MCF 10A (cell line): ENCODE measurements around the gene RNF213. TPM values are rescaled to one million over a fixed set of nuclear protein-coding genes. Genes with fewer than 3 reads are reported as not detected.

Source experiments
- BruUV-seq: library from RNA; stranded (reverse); fragments of 400-500 nt; replicated peaks from 2 replicates; lab custom pipeline; 2021; lab: Mats Ljungman, UMichigan
- CTCF ChIA-PET: fragments of 300-600 bp; sonication (Branson Sonifier 250); formaldehyde crosslinking; extraction: SDS; loops from one replicate; lab custom pipeline; 2021; ENCODE audit warnings: antibody characterized with exemption, inconsistent platforms; lab: Yijun Ruan, JAX
- POLR2A ChIA-PET: fragments of 300-600, 350-650 bp; sonication (Branson Sonifier 250); formaldehyde crosslinking; extraction: SDS; loops from one replicate; lab custom pipeline; 2020; ENCODE audit warnings: antibody characterized with exemption, inconsistent platforms; lab: Yijun Ruan, JAX
- DNase-seq: peaks from one replicate; pipeline ENCODE4 v3.0.0-alpha.2; 2018; ENCODE audit not compliant: unreplicated experiment
- H3K27ac Mint-ChIP-seq: one replicate; pipeline ENCODE4 v1.8.0; 2022; ENCODE audit warnings: mild to moderate bottlenecking, low read depth, mixed read lengths; ENCODE audit not compliant: unreplicated experiment
- H3K27me3 Mint-ChIP-seq: one replicate; pipeline ENCODE4 v1.8.0; 2022; ENCODE audit warnings: mixed read lengths; ENCODE audit not compliant: insufficient read depth, unreplicated experiment
- H3K36me3 Mint-ChIP-seq: one replicate; pipeline ENCODE4 v1.8.0; 2022; ENCODE audit warnings: mild to moderate bottlenecking, moderate library complexity, mixed read lengths; ENCODE audit not compliant: insufficient read depth, unreplicated experiment
- H3K4me1 Mint-ChIP-seq: one replicate; pipeline ENCODE4 v1.8.0; 2022; ENCODE audit warnings: mixed read lengths; ENCODE audit not compliant: insufficient read depth, unreplicated experiment
- H3K4me3 Mint-ChIP-seq: one replicate; pipeline ENCODE4 v1.8.0; 2022; ENCODE audit warnings: mild to moderate bottlenecking, moderate library complexity, mixed read lengths; ENCODE audit not compliant: unreplicated experiment
- H3K9me3 Mint-ChIP-seq: one replicate; pipeline ENCODE4 v1.8.0; 2022; ENCODE audit warnings: mixed read lengths; ENCODE audit not compliant: unreplicated experiment
- intact Hi-C: fragments of 100-400 bp; cut with micrococcal nuclease; formaldehyde crosslinking; loops from 2 replicates; pipeline ENCODE4 v1.14.1; 2022
- total RNA-seq: library from RNA; stranded (reverse); gene quantifications from 2 replicates; pipeline ENCODE4 v1.2.3, GENCODE V29; 2022
- TF ChIP-seq, protein P1 (sequence below): fragments of 200-600 bp; IDR thresholded peaks from one replicate; pipeline ENCODE4 v1.8.0; 2022; ENCODE audit warnings: antibody characterized with exemption, mild to moderate bottlenecking; ENCODE audit not compliant: unreplicated experiment

RNF213 gene
- total RNA-seq, 1 experiment from 2014 or later, result 50.5 TPM

DNA sequence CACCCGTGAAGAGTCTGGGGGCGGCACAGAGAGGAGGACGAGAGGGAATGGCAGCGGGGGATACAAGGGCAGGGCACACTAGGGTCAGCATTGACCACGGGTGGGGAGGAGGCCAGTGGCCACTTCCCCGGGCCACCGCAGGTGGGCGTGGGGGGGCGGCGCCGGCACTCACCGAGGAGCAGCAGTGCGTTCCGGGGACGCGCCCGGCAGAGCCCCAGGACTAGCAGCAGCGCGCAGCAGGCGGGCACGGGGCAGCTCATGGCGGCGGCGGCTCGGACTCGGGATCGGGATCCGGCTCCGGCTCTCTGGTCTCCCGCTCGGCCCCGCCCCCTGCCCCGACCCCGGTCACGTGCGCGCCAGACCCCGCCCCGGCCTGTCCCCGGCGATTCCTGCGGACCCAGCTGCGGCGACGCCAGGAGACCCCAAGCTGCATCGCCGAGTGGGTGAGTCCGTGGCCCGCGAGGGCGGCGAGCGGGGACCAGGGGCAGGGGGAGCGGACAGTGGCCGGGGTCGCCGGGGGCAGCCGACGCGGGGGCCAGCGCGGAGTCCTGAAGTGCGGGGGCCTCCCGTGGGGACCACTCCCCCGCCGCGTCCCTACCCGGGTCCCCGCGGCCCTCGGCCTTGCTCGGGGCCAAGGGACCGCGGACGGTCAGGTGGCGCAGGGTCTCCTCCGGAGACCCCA lies 40.5 kb upstream of the RNF213 start, which contains the start of the genes SGSH and SLC26A11:
SGSH (minus strand) TSS at position 280 of the 682 bp plus-strand sequence; CDS start at position 260, 20 bp downstream.
SLC26A11 (plus strand) TSS at position 374 of the 682 bp plus-strand sequence. CDS start 1,134 bp downstream, outside the sequence.
- H3K4me3 Mint-ChIP-seq, result peak within 1 kb of the TSS; percentile 94
- ChIA-PET CTCF (no interaction called here), POLR2A (interaction anchor here (0.6 to 1.3 kb wide), 5 partner anchors 22 to 73 kb away, joined by 3 to 7 read pairs (median 3); partner anchors contain the start of gene EIF4A3)
- TF ChIP-seq, protein P1, sequence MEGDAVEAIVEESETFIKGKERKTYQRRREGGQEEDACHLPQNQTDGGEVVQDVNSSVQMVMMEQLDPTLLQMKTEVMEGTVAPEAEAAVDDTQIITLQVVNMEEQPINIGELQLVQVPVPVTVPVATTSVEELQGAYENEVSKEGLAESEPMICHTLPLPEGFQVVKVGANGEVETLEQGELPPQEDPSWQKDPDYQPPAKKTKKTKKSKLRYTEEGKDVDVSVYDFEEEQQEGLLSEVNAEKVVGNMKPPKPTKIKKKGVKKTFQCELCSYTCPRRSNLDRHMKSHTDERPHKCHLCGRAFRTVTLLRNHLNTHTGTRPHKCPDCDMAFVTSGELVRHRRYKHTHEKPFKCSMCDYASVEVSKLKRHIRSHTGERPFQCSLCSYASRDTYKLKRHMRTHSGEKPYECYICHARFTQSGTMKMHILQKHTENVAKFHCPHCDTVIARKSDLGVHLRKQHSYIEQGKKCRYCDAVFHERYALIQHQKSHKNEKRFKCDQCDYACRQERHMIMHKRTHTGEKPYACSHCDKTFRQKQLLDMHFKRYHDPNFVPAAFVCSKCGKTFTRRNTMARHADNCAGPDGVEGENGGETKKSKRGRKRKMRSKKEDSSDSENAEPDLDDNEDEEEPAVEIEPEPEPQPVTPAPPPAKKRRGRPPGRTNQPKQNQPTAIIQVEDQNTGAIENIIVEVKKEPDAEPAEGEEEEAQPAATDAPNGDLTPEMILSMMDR, result no peak
- H3K9me3 Mint-ChIP-seq, result no peaks in the 10 kb centered on the region
- H3K27ac Mint-ChIP-seq, result peak within 1 kb of the TSS; percentile 84
- H3K27me3 Mint-ChIP-seq, result no peaks in the 10 kb centered on the region
- H3K4me1 Mint-ChIP-seq, result peaks cover 16% of the 10 kb centered on the region
- peak; percentile 61 for DNase-seq
- H3K36me3 Mint-ChIP-seq, result peaks cover 17% of the 10 kb centered on the region
- intact Hi-C loops, result no loop called here
- no TSS peak for BruUV-seq

DNA sequence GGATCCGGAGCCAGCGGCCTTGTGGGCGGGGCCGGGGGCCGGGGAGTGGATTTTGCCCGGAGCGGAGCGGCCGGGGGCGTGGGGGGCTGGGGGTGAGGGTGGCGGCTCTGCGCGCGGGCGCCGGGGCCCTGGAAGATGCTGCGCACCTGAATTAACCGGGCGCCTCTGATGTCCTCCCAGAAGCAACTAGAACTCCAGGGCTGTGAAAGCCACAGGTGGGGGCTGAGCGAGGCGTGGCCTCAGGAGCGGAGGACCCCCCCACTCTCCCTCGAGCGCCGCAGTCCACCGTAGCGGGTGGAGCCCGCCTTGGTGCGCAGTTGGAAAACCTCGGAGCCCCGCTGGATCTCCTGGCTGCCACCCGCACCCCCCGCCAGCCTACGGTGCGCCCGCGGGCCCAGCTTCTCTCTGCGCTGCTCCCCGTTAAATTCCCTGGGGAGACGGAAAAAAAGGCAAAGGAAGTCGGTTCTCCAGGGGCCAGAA lies 39.9 kb upstream of the RNF213 start:
- TF ChIP-seq, protein P1, result no peak
- intact Hi-C loops, result no loop called here
- Mint-ChIP-seq H3K4me1 (peaks cover 16% of the 10 kb centered on the region), H3K9me3 (no peaks in the 10 kb centered on the region), H3K36me3 (peaks cover 15% of the 10 kb centered on the region), H3K27ac (no peak overlapping the region), H3K4me3 (peak overlapping the region; percentile 94), H3K27me3 (no peaks in the 10 kb centered on the region)
- DNase-seq, result no peak
- POLR2A ChIA-PET, result interaction anchor here (1.0 to 1.2 kb wide), 2 partner anchors 34 to 58 kb away, joined by 3 to 7 read pairs; no protein-coding TSS in a partner anchor
- BruUV-seq, result no TSS peak
- CTCF ChIA-PET, result no interaction called here

DNA sequence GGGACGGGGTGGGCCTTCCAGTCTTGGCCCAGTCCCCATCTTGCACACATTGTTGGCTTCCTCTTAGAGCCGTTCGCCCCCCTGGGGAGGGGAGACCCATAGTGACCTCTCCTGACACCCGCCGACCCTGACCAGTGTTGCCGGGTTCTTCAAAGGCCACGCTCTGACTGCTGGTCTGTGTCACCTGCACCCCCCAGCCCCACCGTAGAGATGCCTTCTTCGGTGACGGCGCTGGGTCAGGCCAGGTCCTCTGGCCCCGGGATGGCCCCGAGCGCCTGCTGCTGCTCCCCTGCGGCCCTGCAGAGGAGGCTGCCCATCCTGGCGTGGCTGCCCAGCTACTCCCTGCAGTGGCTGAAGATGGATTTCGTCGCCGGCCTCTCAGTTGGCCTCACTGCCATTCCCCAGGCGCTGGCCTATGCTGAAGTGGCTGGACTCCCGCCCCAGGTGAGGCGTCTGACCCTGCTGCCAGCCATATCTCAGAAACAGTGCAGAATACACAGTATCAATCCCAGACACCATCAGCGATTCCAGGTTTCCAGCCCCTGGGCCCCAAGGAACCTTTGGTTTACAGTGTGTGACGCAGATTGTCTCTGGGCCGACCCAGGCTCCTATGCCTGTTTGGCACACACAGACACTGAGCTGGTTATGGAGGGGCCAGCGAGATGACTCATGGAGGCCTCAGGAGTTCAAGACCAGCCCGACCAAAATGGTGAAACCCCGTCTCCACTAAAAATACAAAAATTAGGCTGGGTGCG lies 39.1 kb upstream of the RNF213 start:
- ChIA-PET POLR2A (interaction anchor here (0.5 kb wide), 1 partner anchor 214 kb away, joined by 3 read pairs; no protein-coding TSS in a partner anchor), CTCF (no interaction called here)
- Mint-ChIP-seq H3K4me1 (peaks cover 16% of the 10 kb centered on the region), H3K4me3 (peak overlapping the region; percentile 94), H3K9me3 (no peaks in the 10 kb centered on the region), H3K27me3 (no peaks in the 10 kb centered on the region), H3K27ac (no peak overlapping the region), H3K36me3 (peaks cover 9% of the 10 kb centered on the region)
- TF ChIP-seq, protein P1, result no peak
- intact Hi-C loops, result no loop called here
- BruUV-seq, result no TSS peak
- DNase-seq, result no peak
